BE2C (cell line): ENCODE measurements around the gene GSTM3.
"Not testable (repeated sequence)": the region's sequence is repeated elsewhere in the genome, so short reads cannot be mapped to it uniquely, and the experiment has no call there.

Experiments
- DNase-seq: peaks from one replicate; pipeline ENCODE4 v3.0.0-alpha.2; 2020
- H3K27me3 ChIP-seq: fragments of 250-450 bp; sonication (Bioruptor Pico); 2 replicates; pipeline ENCODE4 v1.5.1; 2020; ENCODE audit warnings: mild to moderate bottlenecking
- H3K36me3 ChIP-seq: fragments of 250-450 bp; sonication (Bioruptor Pico); 2 replicates; pipeline ENCODE4 v1.5.1; 2020; ENCODE audit warnings: mild to moderate bottlenecking
- H3K4me1 ChIP-seq: fragments of 250-450 bp; sonication (Bioruptor Pico); 2 replicates; pipeline ENCODE4 v1.5.1; 2020
- H3K4me3 ChIP-seq: 2 replicates; pipeline ENCODE4 v1.5.1; 2011; ENCODE audit warnings: low read depth, low read length
- H3K9me3 ChIP-seq: fragments of 250-450 bp; sonication (Bioruptor Pico); 2 replicates; pipeline ENCODE4 v1.5.1; 2020
- TF ChIP-seq, protein P1 (sequence below): IDR thresholded peaks from 2 replicates; pipeline ENCODE4 v1.5.1; 2012; ENCODE audit warnings: mild to moderate bottlenecking, low read depth, low read length

The GSTM3 gene

GRCh38 chr1:109717729-109718128 lies 23.1 kb downstream of the GSTM3 start:
- Histone ChIP-seq H3K4me3 (no peak overlapping the region), H3K4me1 (no peaks in the 10 kb centered on the region)

GRCh38 chr1:109716570-109717090 lies 24.2 kb downstream of the GSTM3 start:
- Histone ChIP-seq H3K4me3 (no peak overlapping the region), H3K36me3 (no peaks in the 10 kb centered on the region), H3K9me3 (no peaks in the 10 kb centered on the region), H3K27me3 (no peaks in the 10 kb centered on the region), H3K4me1 (no peaks in the 10 kb centered on the region)
- no peak for DNase-seq
- TF ChIP-seq, protein P1, sequence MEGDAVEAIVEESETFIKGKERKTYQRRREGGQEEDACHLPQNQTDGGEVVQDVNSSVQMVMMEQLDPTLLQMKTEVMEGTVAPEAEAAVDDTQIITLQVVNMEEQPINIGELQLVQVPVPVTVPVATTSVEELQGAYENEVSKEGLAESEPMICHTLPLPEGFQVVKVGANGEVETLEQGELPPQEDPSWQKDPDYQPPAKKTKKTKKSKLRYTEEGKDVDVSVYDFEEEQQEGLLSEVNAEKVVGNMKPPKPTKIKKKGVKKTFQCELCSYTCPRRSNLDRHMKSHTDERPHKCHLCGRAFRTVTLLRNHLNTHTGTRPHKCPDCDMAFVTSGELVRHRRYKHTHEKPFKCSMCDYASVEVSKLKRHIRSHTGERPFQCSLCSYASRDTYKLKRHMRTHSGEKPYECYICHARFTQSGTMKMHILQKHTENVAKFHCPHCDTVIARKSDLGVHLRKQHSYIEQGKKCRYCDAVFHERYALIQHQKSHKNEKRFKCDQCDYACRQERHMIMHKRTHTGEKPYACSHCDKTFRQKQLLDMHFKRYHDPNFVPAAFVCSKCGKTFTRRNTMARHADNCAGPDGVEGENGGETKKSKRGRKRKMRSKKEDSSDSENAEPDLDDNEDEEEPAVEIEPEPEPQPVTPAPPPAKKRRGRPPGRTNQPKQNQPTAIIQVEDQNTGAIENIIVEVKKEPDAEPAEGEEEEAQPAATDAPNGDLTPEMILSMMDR: no peak

More at GRCh38 chr1:109717729-109718128, 23.1 kb downstream of the GSTM3 start:
- no peaks in the 10 kb centered on the region for H3K27me3 ChIP-seq
- no peak for DNase-seq
- H3K36me3 ChIP-seq: no peaks in the 10 kb centered on the region
- H3K9me3 ChIP-seq: no peaks in the 10 kb centered on the region
- TF ChIP-seq, protein P1: no peak

- Histone ChIP-seq H3K9me3 (no peaks in the 10 kb centered on the region), H3K4me3 (no peak overlapping the region), H3K36me3 (no peaks in the 10 kb centered on the region), H3K4me1 (no peaks in the 10 kb centered on the region), H3K27me3 (no peaks in the 10 kb centered on the region)
- TF ChIP-seq, protein P1: no peak
- DNase-seq: no peak
Observed at GRCh38 chr1:109716121-109716520, 24.7 kb downstream of the GSTM3 start.

DNA sequence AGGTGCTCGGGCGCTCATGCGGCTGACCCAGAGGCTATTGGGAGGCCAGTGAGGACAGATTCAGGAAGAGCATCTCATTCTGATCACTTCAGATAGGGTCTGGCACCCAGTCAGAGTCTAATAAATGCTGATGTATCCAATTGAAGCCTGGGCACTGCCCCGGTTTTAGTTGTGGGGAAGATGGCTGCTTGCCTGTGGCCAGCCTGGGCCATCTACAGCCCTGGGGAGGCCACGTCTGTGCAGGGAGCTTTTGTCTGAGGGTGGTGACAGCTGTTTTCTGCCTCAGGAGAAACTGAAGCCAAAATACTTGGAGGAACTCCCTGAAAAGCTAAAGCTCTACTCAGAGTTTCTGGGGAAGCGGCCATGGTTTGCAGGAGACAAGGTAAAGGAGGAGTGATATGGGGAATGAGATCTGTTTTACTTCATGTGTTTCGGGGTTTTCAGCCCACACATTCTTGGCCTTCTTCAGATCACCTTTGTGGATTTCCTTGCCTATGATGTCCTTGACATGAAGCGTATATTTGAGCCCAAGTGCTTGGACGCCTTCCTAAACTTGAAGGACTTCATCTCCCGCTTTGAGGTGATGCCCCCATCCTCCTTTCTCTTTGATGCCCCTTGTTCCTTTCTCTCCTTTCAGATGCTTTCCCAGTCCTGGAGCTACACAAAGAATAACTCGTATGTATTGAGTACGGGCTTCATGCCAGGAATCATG lies 26.0 kb downstream of the GSTM3 start:
- DNase-seq: no peak
- no peak overlapping the region for H3K4me3 ChIP-seq
- H3K36me3 ChIP-seq: no peaks in the 10 kb centered on the region
- TF ChIP-seq, protein P1: no peak
- no peaks in the 10 kb centered on the region for H3K9me3 ChIP-seq
- H3K27me3 ChIP-seq: no peaks in the 10 kb centered on the region
- no peaks in the 10 kb centered on the region for H3K4me1 ChIP-seq

DNA sequence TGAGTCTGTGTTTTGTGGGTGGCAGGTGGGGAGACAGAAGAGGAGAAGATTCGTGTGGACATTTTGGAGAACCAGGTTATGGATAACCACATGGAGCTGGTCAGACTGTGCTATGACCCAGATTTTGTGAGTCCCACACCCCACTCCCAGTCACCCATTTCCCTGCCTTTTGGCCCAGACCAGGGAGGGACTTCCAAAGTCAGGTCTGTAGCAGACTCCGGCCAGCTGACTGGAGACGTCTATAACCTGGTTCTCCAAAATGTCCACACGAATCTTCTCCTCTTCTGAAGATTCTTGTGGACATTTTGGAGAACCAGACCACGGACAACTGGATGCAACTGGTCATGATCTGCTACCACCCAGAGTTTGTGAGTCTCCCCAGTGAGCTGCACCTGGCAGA lies 27.2 kb downstream of the GSTM3 start:
- H3K27me3 ChIP-seq: no peaks in the 10 kb centered on the region
- TF ChIP-seq, protein P1: no peak
- no peaks in the 10 kb centered on the region for H3K9me3 ChIP-seq
- H3K4me1 ChIP-seq: no peaks in the 10 kb centered on the region
- no peaks in the 10 kb centered on the region for H3K36me3 ChIP-seq
- H3K4me3 ChIP-seq: no peak overlapping the region
- no peak for DNase-seq

- Histone ChIP-seq H3K4me1 (no peaks in the 10 kb centered on the region), H3K9me3 (no peaks in the 10 kb centered on the region), H3K36me3 (no peaks in the 10 kb centered on the region), H3K27me3 (no peaks in the 10 kb centered on the region), H3K4me3 (no peak overlapping the region)
- no peak for DNase-seq
- TF ChIP-seq, protein P1: no peak
Observed at GRCh38 chr1:109712321-109712864, 28.4 kb downstream of the GSTM3 start.

DNA sequence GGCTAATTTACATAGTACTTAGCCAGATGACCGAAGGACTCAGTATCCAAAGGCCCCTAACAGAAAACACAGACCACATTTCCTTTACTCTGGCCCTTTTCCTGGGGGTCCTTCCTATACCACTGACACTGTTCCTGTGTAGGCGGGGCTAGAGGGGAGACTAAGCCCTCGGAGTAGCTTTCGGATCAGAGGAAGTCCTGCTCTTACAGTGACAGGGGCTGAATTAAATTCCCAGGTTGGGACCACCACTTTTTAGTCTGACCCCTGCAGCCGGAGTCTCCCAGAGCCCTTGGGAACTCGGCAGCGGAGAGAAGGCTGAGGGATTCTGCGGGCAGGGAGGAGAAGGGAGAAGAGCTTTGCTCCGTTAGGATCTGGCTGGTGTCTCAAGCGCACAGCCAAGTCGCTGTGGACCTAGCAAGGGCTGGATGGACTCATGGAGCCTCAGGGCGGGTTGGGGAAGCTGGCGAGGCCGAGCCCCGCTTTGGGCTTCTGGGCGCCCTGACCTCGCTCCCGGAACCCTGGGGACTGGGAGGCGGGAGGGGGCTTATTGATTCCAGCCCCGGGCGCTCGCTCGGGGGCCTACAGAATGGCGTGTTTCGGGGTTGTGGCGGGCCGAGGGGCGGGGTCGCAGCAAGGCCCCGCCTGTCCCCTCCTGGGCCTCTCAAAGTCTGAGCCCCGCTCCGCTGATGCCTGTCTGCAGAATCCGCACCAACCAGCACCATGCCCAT lies 29.1 kb downstream of the GSTM3 start, which contains the start of gene GSTM5:
GSTM5 (plus strand) TSS at position 659 of the 728 bp plus-strand sequence; CDS start at position 721, 62 bp downstream.
- not testable (repeated sequence) for DNase-seq, H3K4me1 ChIP-seq, H3K4me3 ChIP-seq, H3K27me3 ChIP-seq, H3K9me3 ChIP-seq, H3K36me3 ChIP-seq

GRCh38 chr1:109709822-109710221 lies 31.0 kb downstream of the GSTM3 start:
- H3K4me1 ChIP-seq, H3K27me3 ChIP-seq, H3K36me3 ChIP-seq, H3K9me3 ChIP-seq, DNase-seq, H3K4me3 ChIP-seq: not testable (repeated sequence)
